ENCODE measurements around the gene PRKCQ.

- TF ChIP-seq CTCF (IDR thresholded peaks at IDR 0.05), result no peak
- TF ChIP-seq POLR2A (IDR thresholded peaks at IDR 0.05), result no peak
These were observed 114.0 kb downstream of the PRKCQ start for GRCh38 chr10:6465854-6466601.
